GOT3 (cell line): ENCODE data around the gene CRYBG1.

ENCODE experiments used
- DNase-seq: peaks from one replicate; lab custom pipeline; 2025; ENCODE audit warnings: mixed read lengths; lab: John Stamatoyannopoulos, UW

CRYBG1 gene

GRCh38 chr6:106458021-106458986 lies 97.8 kb downstream of the CRYBG1 start:
- DNase-seq = no peak

- DNase-seq = no peak
Measured at GRCh38 chr6:106460481-106460880, 100.0 kb downstream of the CRYBG1 start.

DNA sequence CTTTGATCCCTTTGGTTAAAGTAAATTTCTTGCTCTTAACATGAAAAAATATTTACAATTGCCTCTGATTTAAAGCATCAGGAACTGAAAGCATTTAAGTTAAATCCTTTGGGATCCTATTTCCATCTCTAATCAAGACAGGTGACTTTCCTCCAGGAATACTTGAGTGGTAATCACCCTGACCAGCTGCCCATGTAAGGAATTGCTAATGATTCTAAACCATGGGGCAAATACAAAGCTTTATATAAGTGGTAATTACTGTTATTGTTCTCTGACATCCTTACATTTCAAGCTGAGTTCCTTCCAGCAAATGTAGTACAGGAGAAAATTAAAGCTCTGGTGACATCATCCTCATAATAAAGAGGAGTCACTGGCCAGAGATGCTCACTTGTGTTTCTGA lies 100.6 kb downstream of the CRYBG1 start:
- DNase-seq = no peak

DNA sequence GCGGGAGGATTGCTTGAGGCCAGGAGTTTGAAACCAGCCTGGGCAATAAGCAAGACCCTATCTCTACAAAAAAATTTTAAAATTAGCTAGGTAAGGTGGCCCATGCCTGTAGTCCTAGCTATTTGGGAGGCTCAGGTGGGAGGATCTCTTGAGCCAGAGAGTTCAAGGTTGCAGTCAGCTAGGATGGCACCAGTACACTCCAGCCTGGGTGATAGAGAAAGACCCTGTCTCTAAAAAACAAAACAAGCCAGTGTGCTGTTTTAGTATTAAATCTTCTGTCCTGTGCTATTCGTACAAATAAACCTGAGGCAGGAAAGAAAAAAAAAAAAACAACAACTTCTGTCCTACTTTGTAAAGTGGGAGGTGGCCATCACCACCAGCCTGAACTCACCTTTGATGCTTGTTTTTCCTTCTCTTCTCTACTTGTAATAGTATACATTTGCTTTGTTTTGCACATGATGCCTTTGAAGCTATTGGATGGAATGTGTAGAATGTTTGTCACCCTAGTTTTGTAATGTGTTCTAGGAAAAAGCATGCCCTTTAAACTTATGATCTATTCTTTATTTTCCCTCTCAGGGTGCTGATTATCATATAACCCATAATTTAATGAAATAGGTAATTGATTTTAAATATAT lies 102.5 kb downstream of the CRYBG1 start:
- no peak for DNase-seq

GRCh38 chr6:106466211-106466610 lies 105.7 kb downstream of the CRYBG1 start:
- no peak for DNase-seq

DNA sequence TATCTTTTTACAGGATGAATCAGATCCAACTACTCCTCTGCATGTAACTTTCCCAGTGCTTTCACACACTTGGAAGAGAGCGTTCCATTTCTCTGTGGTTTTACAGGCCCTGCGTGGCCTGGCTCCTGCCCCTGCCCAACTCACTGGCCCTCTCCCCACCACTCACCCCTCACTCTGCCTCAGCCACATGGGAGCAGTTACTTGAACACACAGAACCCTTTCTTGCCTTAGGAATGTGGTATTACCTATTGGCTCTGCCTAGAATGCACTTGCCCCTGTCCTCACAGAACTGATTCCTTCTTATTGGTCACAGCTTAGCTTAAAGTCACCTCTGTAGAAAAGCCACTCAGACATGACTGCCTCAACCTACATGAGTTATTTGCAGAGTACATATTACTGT lies 108.4 kb downstream of the CRYBG1 start:
- DNase-seq = no peak

- DNase-seq = no peak
Measured at GRCh38 chr6:106469882-106470281, 109.4 kb downstream of the CRYBG1 start.

DNA sequence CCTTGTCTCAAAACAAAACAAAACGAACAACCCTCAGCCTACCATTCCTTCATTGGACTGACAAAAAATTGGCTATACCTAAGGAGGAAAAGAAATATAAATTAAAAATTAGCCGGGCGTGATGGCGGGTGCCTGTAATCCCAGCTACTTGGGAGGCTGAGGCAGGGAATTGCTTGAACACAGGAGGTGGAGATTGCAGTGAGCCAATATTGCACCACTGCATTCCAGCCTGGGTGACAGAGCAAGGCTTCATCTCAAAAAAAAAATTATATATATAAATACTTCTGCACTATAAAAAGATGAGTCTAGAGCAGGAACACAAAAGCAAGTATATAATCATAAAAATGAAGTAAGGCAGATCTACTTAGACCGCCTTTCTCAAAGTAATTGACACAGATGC lies 109.8 kb downstream of the CRYBG1 start:
- no peak for DNase-seq

GRCh38 chr6:106470811-106471210 lies 110.3 kb downstream of the CRYBG1 start:
- no peak for DNase-seq

GRCh38 chr6:106473812-106474211 lies 113.3 kb downstream of the CRYBG1 start:
- DNase-seq = no peak

- DNase-seq = no peak
Measured at GRCh38 chr6:106474466-106474865, 113.9 kb downstream of the CRYBG1 start.

GRCh38 chr6:106475284-106475683 lies 114.8 kb downstream of the CRYBG1 start:
- no peak for DNase-seq

DNA sequence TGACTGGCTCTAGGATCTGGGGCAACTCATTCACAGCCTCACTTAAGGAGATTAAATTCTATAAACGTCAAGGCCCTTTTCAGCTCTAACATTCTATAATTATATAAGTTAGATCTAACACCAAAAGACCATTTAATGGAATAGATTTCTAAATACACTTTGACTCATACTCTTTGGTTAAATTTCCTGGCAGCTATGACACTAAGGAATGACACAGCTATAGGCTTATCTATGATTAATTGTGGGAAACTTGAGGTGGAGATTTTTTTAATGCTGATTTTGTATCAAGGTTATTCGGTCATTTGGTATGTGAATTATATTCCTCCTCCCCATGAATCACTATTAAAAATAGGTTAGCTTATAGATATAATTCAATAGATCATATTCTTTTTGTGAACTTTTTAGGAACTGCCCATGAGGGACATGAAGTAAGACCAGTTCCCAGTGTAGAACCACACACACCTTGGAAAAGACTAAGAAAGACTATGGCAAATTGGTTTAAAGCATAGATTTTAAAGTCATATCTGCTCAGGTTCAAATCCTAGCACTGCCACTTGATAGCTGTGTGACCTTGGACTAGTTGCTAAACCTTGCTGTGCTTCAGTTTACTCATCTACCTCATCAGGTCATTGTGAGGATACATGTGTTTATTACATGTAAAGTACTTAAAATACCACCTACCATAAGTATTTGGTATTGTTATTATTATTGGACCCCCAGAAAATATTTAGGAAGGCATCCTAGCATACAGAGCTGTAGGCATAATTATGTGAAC lies 116.0 kb downstream of the CRYBG1 start:
- DNase-seq = no peak

- no peak for DNase-seq
Measured at GRCh38 chr6:106477146-106477545, 116.6 kb downstream of the CRYBG1 start.

DNA sequence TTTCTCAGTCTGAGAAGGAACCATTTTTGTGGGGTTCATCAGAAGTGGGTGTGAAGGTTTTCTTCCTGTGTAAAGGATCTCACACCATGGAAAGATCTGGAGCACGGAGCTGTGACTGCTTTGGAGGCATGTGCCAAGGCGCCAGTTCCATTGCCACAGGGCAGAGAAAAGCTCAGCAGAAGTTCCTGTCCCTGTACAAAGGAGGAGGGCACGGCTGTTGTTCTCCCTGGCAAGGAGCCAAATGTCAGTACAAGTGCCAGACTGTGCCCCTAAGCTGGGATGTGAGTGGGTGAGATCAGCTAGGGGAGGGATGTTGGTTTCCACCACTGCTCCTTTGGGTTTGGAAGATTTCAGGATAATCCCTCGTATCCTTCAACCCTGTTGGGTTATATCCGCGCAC lies 117.3 kb downstream of the CRYBG1 start:
- no peak for DNase-seq

- DNase-seq = no peak
Measured at GRCh38 chr6:106486236-106486635, 125.7 kb downstream of the CRYBG1 start.

DNA sequence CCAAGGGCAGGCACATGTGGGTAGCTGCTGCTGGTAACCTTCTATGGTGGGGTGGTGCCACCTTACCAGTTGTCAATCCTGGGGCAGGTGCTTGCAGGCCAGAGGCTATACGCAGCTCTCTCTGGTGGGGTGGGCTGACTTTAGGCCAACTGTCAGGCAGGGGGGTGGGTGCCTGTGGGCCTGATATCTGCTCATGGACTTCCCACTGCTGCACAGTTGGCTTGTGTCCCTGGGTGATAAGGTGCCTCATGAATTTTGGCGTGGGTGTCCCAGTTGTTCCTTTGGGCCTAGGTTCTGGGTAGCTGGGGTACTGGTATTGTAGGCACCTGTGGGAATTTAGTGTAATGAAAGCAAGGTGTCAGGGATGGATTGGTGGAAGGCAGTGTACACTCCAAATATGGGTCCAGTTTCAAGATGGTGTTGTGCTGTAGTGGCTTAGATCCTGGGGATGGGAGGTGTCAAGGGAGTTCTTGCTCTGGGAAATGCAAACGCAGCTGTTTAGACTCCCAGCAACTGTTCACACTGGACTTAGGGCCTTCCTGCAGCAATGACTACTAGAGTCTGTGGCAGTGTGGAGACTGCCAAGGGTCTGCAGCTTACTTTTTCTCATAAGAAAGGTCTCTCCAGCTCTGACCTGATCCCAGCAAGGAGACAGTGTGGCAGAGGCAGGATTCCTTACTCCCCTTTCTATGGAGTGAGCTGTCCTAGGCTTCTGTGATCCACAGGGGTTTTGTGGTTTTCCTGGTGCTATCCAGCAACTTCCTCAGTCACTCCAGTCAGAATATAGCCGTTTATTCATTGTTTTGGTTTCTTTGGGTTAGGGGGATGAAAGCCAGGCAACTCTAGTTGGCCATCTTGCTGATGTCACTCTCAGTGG lies 128.2 kb downstream of the CRYBG1 start:
- no peak for DNase-seq

DNA sequence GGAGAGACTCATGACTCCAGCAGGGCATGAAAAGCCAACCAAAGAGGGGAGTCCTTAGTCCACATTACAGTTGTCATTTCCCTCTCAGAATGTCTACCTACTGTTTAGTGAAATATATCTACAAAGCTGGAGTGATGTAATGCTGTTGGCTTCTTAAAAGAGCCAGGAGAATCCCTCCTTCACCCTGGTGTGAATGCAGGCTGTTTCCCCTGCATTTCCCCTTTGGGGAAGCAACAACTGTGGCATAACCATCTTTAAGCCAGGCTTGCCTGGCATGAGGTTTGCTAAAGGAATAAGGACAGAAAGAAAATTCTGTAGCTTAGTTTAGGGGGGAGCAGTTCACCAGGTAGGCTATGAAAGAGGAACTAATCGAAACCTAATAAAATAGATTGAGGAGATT lies 129.5 kb downstream of the CRYBG1 start:
- DNase-seq = no peak

- DNase-seq = no peak
Measured at GRCh38 chr6:106490436-106490835, 129.9 kb downstream of the CRYBG1 start.

GRCh38 chr6:106490974-106491373 lies 130.5 kb downstream of the CRYBG1 start:
- DNase-seq = no peak

DNA sequence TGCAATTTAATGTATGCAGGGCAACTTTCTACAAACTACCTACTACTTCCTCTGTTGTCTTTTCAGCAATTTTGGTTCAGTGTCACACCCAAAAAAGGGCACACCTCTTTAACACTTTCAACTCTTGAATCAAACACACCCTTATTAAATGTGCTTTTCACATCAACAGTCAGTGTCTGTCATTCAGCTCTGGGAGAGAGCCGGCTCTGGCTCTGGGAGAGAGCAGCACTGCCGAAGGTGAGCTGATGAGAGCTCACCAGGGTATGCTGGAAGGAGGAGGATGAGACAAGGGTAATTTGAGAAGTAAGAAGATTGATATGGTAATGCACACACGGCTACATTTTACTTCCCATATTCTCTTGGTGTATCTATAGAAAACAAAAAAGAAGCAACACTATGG lies 134.5 kb downstream of the CRYBG1 start:
- DNase-seq = no peak

DNA sequence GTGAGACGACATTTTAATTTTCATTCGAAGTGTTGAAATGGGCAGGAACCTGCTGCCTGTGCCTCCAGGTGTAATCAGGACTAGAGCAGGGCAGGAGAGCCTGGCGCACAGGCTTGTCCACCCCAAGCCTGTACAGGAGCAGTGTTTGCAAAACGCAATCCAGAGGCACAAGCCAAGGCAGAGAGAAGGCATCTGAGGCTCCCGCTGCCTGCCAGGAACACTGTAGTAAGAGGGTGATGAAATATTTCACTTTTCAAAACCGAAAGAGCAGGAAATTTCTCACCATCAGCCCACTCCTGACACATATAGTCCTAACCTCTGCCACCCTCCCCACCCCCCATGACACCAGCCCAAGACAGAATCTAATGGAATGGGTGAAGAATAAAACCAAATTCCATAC lies 136.3 kb downstream of the CRYBG1 start:
- DNase-seq = no peak
